HG02642 (cell line): ENCODE results near the gene NCKAP5.
"Not testable (repeated sequence)": the region's sequence is repeated elsewhere in the genome, so short reads cannot be mapped to it uniquely, and the experiment has no call there.

Experiments used
- ATAC-seq: cut with Tn5 transposase; IDR thresholded peaks from one replicate; pipeline ENCODE4 v1.9.1; 2021; ENCODE audit warnings: mild to moderate bottlenecking; ENCODE audit not compliant: unreplicated experiment, poor library complexity

The NCKAP5 gene

DNA sequence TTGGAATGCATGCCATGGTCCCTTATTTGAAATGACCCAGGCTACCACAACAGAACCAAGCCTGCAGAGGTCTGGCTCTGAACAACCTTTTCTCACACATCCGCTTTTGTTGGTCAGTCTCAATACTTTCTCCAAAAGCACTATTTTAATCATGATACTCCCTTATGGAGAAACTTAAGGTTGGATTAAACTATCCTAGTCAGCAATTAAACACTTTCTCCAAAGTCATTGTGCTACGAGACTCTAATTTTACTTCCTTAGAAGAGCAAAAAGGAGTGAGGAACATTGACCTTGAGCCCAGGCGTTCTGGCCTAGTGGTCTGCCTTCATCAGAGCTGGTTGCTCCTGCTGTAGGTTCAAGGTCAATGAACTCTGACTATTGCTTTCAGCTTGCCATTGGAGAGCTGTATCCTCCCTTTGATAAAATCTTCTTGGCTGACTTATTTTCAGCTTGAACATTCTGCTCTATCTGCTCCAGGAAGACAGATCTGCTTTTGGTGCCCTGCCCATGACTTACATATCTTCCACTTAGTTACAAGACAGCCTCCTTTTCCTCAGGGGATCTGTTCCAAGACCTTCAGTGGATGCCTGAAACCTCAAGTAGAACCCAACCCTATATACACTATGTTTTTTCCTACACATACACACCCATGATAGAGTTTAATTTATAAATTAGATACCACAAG, 91.2 kb downstream of the NCKAP5 start:
- no peak for ATAC-seq

DNA sequence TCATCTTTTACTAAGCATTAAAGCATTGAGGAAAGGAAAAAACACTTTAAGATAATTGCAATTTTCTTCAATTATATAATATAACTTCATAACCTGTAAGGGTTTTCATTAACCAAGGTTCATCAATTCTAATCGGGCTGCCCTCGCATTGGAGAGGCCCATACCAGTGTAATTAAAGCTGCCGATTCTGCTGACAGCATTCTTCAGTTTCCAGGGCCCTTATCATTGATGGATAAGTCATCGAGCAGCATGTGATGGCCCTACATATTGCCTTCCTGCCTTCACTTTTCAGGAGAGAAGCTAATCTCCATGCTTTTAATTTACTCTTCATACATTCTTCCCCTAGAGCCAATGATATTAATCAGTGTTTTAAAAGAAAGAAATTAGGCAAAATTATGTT, 92.0 kb downstream of the NCKAP5 start:
- ATAC-seq, result no peak

DNA sequence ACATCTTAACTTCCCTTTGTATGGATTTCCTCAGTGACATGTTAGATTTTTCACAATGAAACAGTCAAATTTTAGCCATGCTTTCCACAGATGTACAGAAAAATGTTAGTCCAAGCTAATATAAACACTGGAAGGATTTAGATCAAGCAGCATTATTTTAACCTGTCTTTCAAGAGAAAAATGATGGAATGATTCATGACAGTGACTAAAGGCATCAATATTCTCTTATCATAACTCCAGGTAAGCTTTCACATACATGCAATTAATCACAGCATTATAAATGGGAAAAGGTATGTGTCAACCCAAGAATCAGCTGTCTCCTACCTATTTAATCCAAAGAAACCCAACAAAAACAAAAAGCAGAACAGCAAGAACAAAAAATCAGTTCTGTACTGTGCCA, 92.7 kb downstream of the NCKAP5 start:
- ATAC-seq, result no peak

DNA sequence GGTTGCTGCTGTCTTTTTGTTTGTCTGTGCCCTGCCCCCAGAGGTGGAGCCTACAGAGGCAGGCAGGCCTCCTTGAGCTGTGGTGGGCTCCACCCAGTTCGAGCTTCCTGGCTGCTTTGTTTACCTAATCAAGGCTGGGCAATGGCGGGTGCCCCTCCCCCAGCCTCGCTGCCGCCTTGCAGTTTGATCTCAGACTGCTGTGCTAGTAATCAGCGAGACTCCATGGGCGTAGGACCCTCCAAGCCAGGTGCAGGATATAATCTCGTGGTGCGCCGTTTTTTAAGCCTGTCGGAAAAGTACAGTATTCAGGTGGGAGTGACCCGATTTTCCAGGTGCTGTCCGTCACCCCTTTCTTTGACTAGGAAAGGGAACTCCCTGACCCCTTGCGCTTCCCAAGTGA, 97.8 kb downstream of the NCKAP5 start:
- not testable (repeated sequence) for ATAC-seq

DNA sequence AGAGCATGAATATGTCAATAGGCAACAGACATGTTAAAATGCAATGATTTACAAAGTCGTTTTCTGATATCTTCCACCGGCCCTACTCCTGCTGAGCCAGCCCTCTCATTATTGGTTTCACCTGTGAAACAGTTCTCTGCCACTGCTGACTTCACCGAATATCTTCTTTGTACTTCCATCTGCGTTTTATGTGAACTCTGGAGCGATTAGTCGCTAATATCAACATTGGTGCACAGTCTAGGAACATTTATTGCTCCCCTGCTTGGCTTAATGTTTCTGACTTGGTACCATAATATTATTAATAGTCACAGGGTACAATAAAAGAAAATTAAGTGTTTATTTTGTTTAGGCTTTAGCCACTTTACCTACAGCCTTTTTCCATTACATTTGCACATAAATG, 105.5 kb downstream of the NCKAP5 start:
- ATAC-seq, result no peak

DNA sequence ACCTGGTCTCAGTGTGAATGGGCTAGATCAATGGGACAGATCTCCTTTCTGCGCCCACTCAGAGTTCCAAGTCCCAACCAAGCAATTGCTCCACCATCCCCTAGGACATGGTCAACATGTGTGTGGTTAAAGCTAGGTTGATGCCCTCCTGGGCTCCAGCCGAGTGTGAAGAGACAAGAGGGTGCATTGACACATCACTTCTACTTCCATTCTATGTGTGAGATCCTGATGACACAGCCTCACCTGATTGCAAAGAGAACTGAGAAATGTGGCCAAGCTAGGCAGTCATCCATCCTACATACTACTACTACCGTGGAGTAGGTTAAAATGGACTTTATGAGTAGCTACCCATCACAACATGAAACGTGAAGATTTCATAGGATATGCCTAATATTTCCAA, 106.8 kb downstream of the NCKAP5 start:
- no peak for ATAC-seq

DNA sequence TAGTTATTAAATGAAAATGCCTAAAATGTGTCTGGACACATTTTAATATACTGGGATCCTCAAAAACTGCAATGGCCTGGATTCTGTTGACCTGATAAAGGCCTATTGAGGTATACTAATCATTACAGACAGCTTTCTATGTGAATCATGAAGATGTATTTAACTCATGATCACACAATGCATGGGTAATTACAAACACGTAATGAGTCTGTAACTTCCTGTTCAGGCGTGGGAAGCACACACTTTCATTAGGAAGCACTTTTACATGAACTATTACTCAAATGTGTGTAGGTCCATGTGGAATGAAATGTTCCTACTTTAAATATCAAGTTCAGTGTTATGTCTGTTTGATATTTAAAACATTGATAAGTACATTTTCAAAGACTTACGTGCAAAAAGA, 108.7 kb downstream of the NCKAP5 start:
- ATAC-seq, result no peak

DNA sequence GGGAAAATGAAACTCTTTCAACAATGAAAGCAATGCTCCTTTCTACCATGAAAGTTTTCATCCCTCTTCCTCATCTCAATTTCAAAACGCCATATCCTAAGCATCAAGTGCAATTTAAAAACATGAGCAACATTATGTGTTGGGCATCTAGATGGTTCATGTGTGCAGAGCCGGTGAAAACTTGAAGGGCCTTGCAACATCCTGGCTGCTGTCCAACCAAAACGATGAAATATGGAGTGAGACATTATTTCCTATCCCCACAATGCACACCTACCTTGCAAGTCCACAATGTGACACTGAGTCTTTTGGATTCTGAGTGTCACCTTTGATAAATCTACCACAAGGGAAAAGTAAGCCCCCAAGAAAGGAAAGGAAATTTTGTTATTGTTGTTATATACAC, 110.0 kb downstream of the NCKAP5 start:
- ATAC-seq, result no peak

DNA sequence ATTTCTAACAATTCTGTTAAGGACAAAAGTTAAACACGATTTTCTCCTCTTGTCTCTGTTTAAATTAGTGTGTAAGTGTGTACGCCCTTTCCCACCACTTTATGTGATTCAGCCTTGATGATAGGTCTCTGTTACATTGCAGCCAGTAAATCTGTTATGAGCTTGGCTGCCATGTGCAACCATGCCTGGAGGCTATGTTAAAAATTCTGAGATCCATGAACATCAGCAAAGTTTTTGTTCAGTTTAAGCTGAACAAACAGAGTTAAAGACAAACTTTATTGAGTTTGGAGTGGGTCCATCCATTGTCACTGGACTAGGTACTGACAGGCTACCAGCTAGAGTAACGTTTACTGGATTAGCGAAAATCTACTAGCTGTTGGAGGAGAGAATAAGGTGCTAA, 110.4 kb downstream of the NCKAP5 start:
- no peak for ATAC-seq

DNA sequence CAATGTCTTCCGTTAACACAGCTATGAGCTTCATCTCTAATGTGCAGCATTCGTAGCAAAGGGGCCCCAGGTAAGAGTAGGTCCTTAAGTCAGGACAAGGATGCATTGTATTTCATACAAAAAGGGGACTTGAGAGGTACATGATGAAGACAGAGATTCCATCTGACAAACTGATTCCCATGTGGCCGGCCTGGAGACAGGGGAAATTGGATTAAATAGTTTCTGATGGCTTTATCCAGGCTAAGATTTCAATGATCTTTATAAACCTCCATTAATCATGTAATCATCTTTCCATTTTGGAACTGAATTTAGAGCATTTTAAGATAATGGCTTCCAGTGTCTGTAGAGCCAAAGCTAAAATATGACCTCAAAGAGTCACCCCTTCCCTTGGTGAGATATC, 111.3 kb downstream of the NCKAP5 start:
- ATAC-seq, result no peak

DNA sequence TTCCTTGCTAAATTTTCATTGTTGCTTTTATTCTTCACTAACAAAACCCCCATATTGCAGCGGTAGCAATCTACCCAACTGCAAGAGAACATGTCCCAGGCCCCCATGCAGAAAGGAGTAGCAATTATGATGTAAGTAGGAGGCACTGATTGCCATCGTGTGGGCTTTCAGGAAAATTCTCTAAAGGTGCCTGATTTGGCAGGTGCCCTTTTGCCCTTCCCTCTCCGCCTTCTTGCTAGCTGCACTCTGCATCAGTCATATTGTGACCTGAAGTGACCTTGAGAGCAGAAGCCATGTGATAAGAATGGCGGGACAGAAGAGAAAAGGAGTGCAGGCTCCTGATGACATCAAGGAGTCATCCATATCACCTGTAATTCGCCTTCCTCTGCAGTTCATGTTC, 112.1 kb downstream of the NCKAP5 start:
- ATAC-seq, result no peak

DNA sequence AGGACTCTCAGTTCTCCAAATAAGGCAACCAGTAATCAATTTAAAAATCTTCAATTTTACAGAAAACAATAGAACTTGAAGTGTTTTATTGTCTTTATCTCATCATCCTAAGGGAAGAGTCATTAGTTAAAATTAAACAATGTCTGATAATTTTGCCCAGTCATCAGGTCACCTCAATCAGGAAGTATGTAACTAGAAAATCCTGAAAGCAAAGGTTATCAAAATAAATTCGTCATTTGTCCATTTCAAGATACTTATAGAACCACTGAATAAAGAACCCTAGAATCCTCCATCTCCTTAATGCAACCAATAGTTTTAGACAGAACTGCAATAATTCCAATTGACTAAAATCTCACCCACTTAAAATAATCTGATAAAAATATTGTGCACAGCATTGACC, 115.2 kb downstream of the NCKAP5 start:
- ATAC-seq, result no peak

DNA sequence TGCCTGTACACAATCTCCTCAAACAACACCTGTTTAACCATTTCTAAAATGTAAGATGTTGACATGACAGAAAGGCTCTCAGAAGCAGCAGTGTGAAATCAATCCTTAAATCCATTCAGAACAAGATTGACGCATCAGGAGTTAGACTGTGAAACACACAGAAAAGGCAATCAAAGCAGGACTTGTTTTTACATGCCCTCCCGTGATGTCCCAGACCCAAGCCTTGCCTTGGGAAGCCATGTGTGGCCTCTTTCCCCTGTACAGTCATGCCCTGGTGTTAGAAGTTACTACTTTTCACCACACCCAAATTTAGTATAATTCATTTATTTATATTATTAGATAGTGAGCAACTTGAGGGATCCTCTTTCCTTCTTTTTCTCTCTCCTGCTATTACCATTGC, 115.7 kb downstream of the NCKAP5 start:
- no peak for ATAC-seq

DNA sequence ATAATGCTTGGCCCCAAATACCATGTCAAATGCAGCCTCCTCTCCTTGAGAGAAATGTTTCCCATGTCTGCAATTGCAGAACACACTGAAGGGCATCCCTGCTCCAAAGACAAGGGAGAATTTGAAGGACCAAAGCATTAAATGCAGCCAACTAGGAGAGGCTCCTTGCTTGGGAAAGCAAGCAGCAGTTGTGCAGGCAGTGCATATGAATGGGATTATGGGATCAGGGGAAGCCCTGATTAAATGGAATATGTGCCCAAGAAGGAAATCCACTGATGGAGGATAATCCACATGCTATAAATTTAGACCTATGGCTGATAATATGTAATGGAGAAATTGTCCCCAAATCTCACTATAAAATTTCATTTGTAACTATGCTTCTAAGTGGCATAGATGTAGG, 116.1 kb downstream of the NCKAP5 start:
- ATAC-seq, result no peak

DNA sequence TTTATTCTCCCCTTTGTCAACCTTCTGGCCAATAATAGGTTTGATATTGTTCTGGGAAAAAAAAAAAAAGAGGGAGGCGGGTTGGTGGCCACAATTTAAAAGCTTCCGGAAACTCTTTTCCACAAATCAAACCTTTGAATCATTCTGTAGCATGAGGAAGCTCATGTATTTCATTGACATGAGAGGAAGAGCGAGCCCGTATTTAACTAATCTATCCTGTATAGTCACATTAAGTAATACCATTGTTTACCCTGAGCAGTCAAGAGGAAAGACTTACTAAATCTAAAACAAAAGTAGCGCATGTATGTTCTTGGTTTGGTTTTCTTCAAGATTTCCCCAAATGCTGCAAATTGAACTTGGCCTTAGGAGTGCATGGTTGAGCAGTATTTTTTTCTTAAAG, 120.1 kb downstream of the NCKAP5 start:
- no peak for ATAC-seq

DNA sequence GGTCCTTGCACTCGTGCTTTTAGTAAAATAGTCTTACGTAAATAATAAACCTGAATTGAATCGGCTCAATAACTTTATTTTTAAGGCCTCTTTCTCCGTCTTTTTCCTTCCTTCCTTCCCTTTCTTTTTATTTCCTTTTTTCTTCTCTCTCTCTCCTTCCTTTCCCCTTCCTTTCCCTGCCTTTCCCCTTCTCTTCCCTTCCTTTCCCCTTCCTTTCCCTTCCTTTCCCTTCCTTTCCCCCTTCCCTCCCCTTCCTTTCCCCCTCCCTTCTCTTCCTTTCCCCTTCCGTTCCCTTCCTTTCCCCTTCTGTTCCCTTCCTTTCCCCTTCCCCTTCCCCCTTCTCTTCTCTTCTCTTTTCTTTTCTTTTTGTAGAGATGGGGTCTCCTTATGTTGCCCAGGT, 121.0 kb downstream of the NCKAP5 start:
- ATAC-seq, result no peak

DNA sequence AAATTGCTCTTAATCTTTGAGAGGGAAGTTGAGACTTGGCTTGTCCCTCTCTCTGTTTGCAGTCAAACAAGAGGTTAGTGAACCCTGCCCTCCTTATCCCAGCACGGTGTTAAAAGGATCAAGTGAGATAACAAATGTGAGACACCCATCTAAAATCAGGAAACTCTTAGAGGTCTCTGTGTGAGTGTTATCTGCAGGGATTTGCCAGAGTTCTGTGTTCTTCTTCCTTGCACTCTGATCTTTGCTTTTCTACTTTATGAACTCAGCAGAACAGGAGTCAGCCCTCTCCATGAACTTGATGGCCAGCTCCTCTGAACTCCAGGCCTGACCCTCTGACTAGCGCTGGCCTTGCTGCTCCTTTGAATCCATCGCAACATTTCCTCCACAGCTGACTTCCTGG, 123.8 kb downstream of the NCKAP5 start:
- no peak for ATAC-seq

DNA sequence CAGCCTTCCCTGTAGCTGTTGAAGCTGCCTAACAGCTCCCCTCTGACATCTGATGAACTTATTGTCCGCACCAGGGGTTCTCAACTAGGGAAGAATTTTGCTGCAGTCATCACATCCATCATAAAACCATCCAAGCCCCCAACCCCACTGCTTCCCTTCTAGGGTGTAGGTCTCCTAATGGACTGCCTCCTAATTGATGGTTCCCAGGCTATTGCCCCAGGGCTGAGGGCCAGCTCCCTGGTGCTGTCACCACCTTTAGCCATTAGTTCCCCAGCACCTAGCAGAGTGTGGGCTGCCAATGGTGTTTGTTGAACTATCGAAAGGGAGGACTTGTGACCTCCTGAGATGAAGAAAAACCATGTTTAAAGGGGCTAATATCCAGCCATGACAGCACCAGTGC, 125.9 kb downstream of the NCKAP5 start:
- ATAC-seq, result no peak

DNA sequence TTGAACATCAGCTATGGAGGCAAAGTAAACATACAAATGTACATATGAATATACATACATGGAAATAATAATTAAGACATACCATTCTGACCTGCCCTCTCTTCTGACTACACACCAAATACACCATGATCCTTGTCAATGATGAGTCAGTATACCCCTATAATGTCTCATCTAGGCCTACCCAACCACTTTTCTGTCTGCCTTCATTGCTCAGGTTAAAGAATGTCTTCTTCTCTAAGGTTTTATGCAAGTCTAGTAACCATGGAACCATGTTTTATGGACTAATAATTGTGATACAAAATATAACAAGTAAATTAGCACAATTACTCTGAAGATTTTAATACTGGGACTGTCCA, 128.7 kb downstream of the NCKAP5 start:
- no peak for ATAC-seq

DNA sequence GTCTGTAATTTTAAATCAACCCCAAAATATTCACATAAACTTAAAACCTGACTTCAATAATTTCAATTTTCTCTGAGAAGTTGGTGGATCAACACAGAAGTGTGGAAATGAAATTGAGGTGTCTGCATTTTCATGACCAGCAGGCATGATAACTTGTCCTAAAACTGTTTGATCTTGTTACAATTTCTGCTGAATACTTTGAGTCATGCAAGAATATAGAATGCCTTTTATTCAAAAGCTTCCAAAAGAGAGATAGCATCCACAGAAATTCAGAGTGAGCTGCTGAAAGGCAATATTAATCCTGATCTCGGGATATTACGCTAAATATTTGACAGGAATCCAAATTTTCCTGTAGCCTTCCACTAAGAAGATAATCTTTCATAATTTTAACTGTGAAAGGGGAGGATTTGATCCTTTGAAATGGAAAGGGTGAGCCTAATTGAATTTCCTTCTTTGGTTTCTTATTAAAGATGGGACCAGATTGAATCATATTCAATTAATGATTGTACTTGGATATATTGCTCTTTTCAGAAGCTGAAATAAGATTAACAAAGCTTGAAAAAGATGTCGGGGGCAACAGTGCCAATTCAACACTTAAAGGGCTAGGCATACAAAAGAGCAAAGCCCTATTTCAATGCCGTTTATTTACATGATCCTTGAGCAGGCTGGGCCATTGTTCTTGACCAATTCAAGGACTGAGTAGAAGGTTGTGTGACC, 129.3 kb downstream of the NCKAP5 start:
- no peak for ATAC-seq

DNA sequence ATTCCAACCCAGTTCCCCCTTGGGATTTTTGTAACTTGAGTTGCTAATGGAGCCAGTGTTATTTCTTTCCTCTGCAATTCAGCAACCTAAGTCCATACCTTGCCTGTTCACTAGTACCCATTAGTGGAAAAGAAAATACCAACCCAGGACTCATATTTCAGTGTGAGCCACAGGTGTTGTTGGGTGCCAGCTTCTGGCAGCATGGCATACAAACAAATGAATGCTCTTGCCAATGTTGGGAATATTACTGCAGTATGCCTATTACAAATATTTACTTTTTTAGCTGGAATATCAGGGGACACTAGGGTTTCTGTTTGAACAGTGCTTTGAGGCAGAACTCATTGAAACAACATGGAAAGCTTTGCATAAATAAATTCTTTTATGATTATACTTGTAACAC, 130.2 kb downstream of the NCKAP5 start:
- no peak for ATAC-seq

DNA sequence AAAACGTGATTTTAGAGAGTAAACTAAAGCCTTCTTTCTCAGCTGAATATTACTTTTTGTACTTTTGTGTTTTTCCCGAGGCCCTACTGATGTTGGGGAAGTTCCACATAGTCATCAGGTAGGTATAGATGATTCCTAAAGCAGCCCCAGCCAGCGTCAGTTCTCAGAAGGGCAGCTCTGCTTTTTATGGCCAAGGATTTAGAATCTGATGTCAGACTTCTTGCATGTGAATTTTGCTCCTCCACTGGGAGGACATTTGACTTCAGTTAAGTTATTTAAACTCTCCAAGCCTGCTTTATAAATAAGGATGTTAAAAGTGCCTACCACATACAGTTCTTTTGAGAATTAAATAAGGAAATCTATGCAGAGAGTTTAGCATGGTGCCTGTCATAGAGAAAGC, 130.8 kb downstream of the NCKAP5 start:
- no peak for ATAC-seq
